Activated CD4-positive, alpha-beta memory T cell treated with anti-CD3 and anti-CD28 coated beads for 36 hours (primary cell): ENCODE data around the gene PITRM1. TPM values are rescaled to one million over a fixed set of nuclear protein-coding genes. Genes with fewer than 3 reads are reported as not detected.

ENCODE experiments used
- CTCF ChIA-PET: fragments of 350-600 bp; sonication (Branson Sonifier 250); formaldehyde crosslinking; loops from one replicate; lab custom pipeline; 2021; ENCODE audit warnings: antibody characterized with exemption, inconsistent platforms; lab: Charles Lee
- POLR2A ChIA-PET: fragments of 350-600 bp; sonication (Branson Sonifier 250); formaldehyde crosslinking; loops from one replicate; lab custom pipeline; 2021; ENCODE audit warnings: antibody characterized with exemption; lab: Charles Lee
- DNase-seq: peaks from one replicate; pipeline ENCODE4 v3.0.0-alpha.2; 2020
- H3K27ac Mint-ChIP-seq: one replicate; pipeline ENCODE4 v1.8.0; 2021; ENCODE audit warnings: mixed read lengths
- H3K27me3 Mint-ChIP-seq: one replicate; pipeline ENCODE4 v1.8.0; 2021; ENCODE audit warnings: mixed read lengths
- H3K36me3 Mint-ChIP-seq: one replicate; pipeline ENCODE4 v1.8.0; 2021; ENCODE audit warnings: mixed read lengths
- H3K4me1 Mint-ChIP-seq: one replicate; pipeline ENCODE4 v1.8.0; 2021; ENCODE audit warnings: low read depth, mixed read lengths
- H3K4me3 Mint-ChIP-seq: one replicate; pipeline ENCODE4 v1.8.0; 2021; ENCODE audit warnings: mild to moderate bottlenecking, mixed read lengths
- H3K9me3 Mint-ChIP-seq: one replicate; pipeline ENCODE4 v1.8.0; 2021; ENCODE audit warnings: mixed read lengths
- intact Hi-C: fragments of 100-400 bp; cut with micrococcal nuclease; formaldehyde crosslinking; loops from one replicate; pipeline ENCODE4 v1.15.1; 2023
- total RNA-seq, 2 experiments: library from RNA; stranded (reverse); gene quantifications; one replicate each; pipeline ENCODE4 v1.2.3, GENCODE V29; 2021

Gene PITRM1
- total RNA-seq, 2 experiments from 2014 or later, result 103 to 109 TPM

DNA sequence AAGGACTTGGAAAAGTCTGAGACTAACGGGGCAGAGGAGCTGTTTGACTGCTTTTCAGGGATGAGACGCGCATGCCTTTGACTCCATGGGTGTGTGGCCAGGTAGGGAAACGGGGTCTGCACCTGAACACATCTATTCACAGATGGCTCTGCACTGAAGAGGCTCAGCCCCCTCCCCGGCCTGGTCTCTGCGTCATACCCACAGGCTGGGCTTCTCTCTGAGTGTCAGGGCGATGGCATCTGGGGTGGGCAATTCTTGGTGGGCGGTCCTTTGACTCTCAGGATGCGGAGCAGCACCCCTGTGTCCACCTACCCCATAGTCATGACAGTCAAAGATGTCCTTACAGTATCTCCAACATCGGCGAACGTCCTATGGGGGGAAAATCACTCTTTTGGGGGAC is 82.2 kb downstream of the PITRM1 start:
- no peak for DNase-seq
- Mint-ChIP-seq H3K4me3 (no peak overlapping the region), H3K27me3 (no peaks in the 10 kb centered on the region), H3K36me3 (peaks cover 50% of the 10 kb centered on the region), H3K4me1 (peaks cover 59% of the 10 kb centered on the region), H3K9me3 (no peaks in the 10 kb centered on the region), H3K27ac (peak overlapping the region; percentile 42)
- ChIA-PET POLR2A (interaction anchor here (1.1 to 1.4 kb wide), 3 partner anchors 46 to 142 kb away, joined by 3 to 7 read pairs (median 4); partner anchors contain the start of gene PITRM1), CTCF (interaction anchor here (2.9 kb wide), 1 partner anchor 20 kb away, joined by 11 read pairs; no protein-coding TSS in a partner anchor)
- intact Hi-C loops, result no loop called here

Other genes with a start within 250 kb of the PITRM1 start
- gene PFKP, start 105.2 kb downstream of the PITRM1 start, total RNA-seq, result 100 to 1,000 TPM; 175 to 176 TPM